Measurements from ENCODE around the gene MIPOL1.

DNA sequence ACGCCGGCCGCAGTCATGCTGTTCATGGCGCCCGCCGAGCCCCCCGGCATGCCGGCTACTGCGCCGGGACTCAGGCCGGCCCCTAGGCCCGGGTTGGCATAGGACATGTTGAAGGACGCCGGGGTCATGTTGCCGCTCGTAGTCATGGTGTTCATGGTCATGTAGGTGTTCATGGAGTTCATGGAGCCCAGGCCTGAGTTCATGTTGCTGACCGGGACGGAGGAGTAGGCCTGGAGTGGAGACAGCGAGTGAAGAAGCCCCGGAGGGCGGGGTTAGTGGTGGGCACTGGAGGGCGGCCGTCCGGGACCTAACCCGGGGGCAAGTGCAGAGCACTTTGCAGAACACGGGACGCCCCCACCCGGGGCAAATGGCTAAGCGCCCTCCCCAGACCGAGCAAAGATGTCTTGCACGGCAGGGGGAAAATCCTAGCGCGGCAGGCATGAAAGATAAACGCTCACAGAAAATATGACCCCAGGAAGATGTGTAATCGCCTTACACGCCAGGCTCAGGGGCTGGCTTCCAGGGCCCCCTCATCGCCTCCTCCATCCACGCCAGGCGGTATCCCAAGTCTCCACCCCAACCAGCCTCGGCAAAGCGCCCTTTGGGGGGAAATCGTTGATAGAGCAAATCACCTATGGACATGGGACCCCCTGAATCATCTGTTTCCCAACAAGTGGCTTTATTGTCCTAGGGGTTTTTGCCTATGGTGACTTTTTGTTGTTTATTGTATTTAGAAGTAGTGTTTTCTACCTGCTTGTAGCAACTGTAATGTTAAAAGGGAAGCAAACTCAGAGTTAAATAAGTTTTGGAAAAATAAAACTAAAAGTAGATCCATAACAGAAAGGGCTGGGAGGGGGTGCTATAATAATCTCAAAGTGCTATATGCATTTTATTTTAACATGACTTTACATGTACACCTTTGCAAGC, 395.0 kb downstream of the MIPOL1 start:
- TF ChIP-seq POLR2A (IDR thresholded peaks at IDR 0.05; ENCODE audit: extremely low read depth, insufficient read length): no peak
- TF ChIP-seq, protein P1, sequence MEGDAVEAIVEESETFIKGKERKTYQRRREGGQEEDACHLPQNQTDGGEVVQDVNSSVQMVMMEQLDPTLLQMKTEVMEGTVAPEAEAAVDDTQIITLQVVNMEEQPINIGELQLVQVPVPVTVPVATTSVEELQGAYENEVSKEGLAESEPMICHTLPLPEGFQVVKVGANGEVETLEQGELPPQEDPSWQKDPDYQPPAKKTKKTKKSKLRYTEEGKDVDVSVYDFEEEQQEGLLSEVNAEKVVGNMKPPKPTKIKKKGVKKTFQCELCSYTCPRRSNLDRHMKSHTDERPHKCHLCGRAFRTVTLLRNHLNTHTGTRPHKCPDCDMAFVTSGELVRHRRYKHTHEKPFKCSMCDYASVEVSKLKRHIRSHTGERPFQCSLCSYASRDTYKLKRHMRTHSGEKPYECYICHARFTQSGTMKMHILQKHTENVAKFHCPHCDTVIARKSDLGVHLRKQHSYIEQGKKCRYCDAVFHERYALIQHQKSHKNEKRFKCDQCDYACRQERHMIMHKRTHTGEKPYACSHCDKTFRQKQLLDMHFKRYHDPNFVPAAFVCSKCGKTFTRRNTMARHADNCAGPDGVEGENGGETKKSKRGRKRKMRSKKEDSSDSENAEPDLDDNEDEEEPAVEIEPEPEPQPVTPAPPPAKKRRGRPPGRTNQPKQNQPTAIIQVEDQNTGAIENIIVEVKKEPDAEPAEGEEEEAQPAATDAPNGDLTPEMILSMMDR (IDR thresholded peaks at IDR 0.05; ENCODE audit: low read depth, low read length): no peak
- no peak for TF ChIP-seq MYC (IDR thresholded peaks at IDR 0.05; ENCODE audit: low read depth, low read length)
